Calu3 (cell line): ENCODE data around the gene SEMA6C. TPM values are rescaled to one million over a fixed set of nuclear protein-coding genes. Genes with fewer than 3 reads are reported as not detected.

Experiments
- BruUV-seq: library from RNA; stranded (reverse); fragments of 400-500 nt; replicated peaks from 2 replicates; lab custom pipeline; 2021; lab: Mats Ljungman, UMichigan
- CTCF ChIA-PET: fragments of 300-600 bp; sonication (Branson Sonifier 250); formaldehyde crosslinking; loops from one replicate; lab custom pipeline; 2022; ENCODE audit warnings: antibody characterized with exemption; lab: Charles Lee
- DNase-seq: peaks from one replicate; pipeline ENCODE4 v3.0.0; 2022
- H3K27ac Mint-ChIP-seq: one replicate; pipeline ENCODE4 v1.8.0; 2022; ENCODE audit warnings: mixed read lengths; ENCODE audit not compliant: unreplicated experiment
- H3K27me3 Mint-ChIP-seq: one replicate; pipeline ENCODE4 v1.8.0; 2022; ENCODE audit warnings: mixed read lengths; ENCODE audit not compliant: unreplicated experiment
- H3K36me3 Mint-ChIP-seq: one replicate; pipeline ENCODE4 v1.8.0; 2022; ENCODE audit warnings: mild to moderate bottlenecking, moderate library complexity, mixed read lengths; ENCODE audit not compliant: insufficient read depth, unreplicated experiment
- H3K4me1 Mint-ChIP-seq: one replicate; pipeline ENCODE4 v1.8.0; 2022; ENCODE audit warnings: mild to moderate bottlenecking, low read depth, mixed read lengths; ENCODE audit not compliant: unreplicated experiment
- H3K4me3 Mint-ChIP-seq: one replicate; pipeline ENCODE4 v1.8.0; 2022; ENCODE audit warnings: mild to moderate bottlenecking, low read depth, moderate library complexity, mixed read lengths; ENCODE audit not compliant: unreplicated experiment
- H3K9me3 Mint-ChIP-seq: one replicate; pipeline ENCODE4 v1.8.0; 2022; ENCODE audit warnings: low read depth, mixed read lengths; ENCODE audit not compliant: unreplicated experiment
- CTCF ChIP-seq: fragments of 200-600 bp; IDR thresholded peaks from one replicate; pipeline ENCODE4 v1.8.0; 2022; ENCODE audit warnings: antibody characterized with exemption; ENCODE audit not compliant: unreplicated experiment
- intact Hi-C: fragments of 100-400 bp; cut with micrococcal nuclease; formaldehyde crosslinking; loops from one replicate; pipeline ENCODE4 v1.10.0; 2022; ENCODE audit not compliant: unreplicated experiment
- total RNA-seq: library from RNA; stranded (reverse); gene quantifications from 2 replicates; pipeline ENCODE4 v1.2.3, GENCODE V29; 2022

Gene SEMA6C
- total RNA-seq, 1 experiment from 2014 or later = 2.5 TPM

GRCh38 chr1:151132335-151133017 is 14.0 kb downstream of the SEMA6C start:
- H3K36me3 Mint-ChIP-seq = peaks cover 14% of the 10 kb centered on the region
- CTCF ChIA-PET = no interaction called here
- H3K27ac Mint-ChIP-seq = no peak overlapping the region
- no peak for DNase-seq
- no TSS peak for BruUV-seq
- intact Hi-C loops = no loop called here
- H3K4me1 Mint-ChIP-seq = peaks cover 16% of the 10 kb centered on the region
- no peaks in the 10 kb centered on the region for H3K9me3 Mint-ChIP-seq
- H3K27me3 Mint-ChIP-seq = peaks cover 69% of the 10 kb centered on the region
- no peak for TF ChIP-seq CTCF
- peak overlapping the region; percentile 73 for H3K4me3 Mint-ChIP-seq

- Mint-ChIP-seq H3K27ac (no peak overlapping the region), H3K27me3 (peaks cover 63% of the 10 kb centered on the region), H3K4me1 (peaks cover 16% of the 10 kb centered on the region), H3K4me3 (peak overlapping the region; percentile 73), H3K36me3 (peaks cover 14% of the 10 kb centered on the region), H3K9me3 (no peaks in the 10 kb centered on the region)
- no TSS peak for BruUV-seq
- DNase-seq = peak; percentile 24
- CTCF ChIA-PET = interaction anchor here (0.6 to 1.3 kb wide), 3 partner anchors 32 to 112 kb away, joined by 3 to 4 read pairs (median 4); partner anchors contain the start of gene GABPB2
- TF ChIP-seq CTCF = no peak
- intact Hi-C loops = no loop called here
These were observed 14.6 kb downstream of the SEMA6C start for GRCh38 chr1:151131701-151132334.

- Mint-ChIP-seq H3K4me1 (peaks cover 16% of the 10 kb centered on the region), H3K4me3 (peak overlapping the region; percentile 73), H3K27me3 (peaks cover 55% of the 10 kb centered on the region), H3K27ac (no peak overlapping the region), H3K36me3 (peaks cover 14% of the 10 kb centered on the region), H3K9me3 (no peaks in the 10 kb centered on the region)
- TF ChIP-seq CTCF = no peak
- no TSS peak for BruUV-seq
- peak; percentile 58 for DNase-seq
- intact Hi-C loops = no loop called here
- CTCF ChIA-PET = interaction anchor here (0.6 to 1.3 kb wide), 3 partner anchors 31 to 113 kb away, joined by 3 to 4 read pairs (median 4); partner anchors contain the start of gene GABPB2
These were observed 15.3 kb downstream of the SEMA6C start for GRCh38 chr1:151130987-151131586.

- no peaks in the 10 kb centered on the region for H3K9me3 Mint-ChIP-seq
- H3K36me3 Mint-ChIP-seq = peaks cover 14% of the 10 kb centered on the region
- BruUV-seq = no TSS peak
- peaks cover 16% of the 10 kb centered on the region for H3K4me1 Mint-ChIP-seq
- DNase-seq = no peak
- intact Hi-C loops = no loop called here
- H3K27me3 Mint-ChIP-seq = peaks cover 33% of the 10 kb centered on the region
- CTCF ChIA-PET = interaction anchor here (1.1 kb wide), 1 partner anchor 104 kb away, joined by 7 read pairs; no protein-coding TSS in a partner anchor
- no peak for TF ChIP-seq CTCF
- no peak overlapping the region for H3K27ac Mint-ChIP-seq
- no peak overlapping the region for H3K4me3 Mint-ChIP-seq
These were observed 17.6 kb downstream of the SEMA6C start for GRCh38 chr1:151128800-151129199.
